Retina (tissue), 1 donor: ENCODE measurements around the gene GPR42.
"Not testable (repeated sequence)": the region's sequence is repeated elsewhere in the genome, so short reads cannot be mapped to it uniquely, and the experiment has no call there.

ENCODE experiments used
- DNase-seq: peaks from one replicate; pipeline ENCODE4 v3.0.0-alpha.2; 2016

The GPR42 gene

DNA sequence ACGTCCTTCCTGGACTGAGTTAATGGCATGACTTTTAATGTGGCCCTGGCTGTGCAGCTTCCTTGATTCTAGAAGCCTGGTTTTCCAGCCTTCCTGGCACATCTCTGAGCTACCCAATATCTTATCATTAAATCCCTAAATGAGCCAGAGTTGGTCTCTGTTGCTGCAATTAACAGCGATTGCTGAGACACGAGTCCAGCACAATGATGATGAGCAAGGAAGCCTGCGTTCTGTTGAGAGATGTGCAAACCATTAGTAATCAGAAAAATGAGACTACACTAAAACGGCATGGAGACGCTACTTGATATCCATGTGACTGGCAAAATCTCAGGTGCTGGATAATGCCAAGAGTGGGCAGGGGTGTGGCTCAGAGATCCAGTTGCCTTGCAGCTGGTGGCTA, 26.2 kb downstream of the GPR42 start:
- no peak for DNase-seq

- no peak for DNase-seq
Observed at GRCh38 chr19:35398570-35398969, 27.7 kb downstream of the GPR42 start.

DNA sequence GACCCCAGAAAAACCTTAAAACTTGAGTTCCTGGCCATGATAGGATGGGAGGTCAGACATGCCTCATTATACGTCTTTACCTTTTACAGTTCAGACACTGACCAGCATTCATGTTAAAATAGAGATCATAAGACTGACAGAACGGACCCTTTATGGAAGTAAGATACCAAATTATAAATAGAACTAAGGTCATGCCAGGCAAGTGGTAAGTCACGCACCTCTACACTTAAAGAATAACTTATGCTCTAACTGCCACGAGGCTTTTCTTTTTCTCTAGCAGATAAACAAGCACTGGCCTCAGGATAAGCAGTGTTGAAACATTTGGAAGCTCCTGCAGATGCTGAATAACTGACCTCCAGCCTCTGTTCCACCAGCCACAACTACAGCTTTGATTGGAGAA, 28.4 kb downstream of the GPR42 start:
- no peak for DNase-seq

GRCh38 chr19:35399948-35400772, 29.3 kb downstream of the GPR42 start:
- DNase-seq, result no peak

- no peak for DNase-seq
Observed at GRCh38 chr19:35400773-35401100, 29.9 kb downstream of the GPR42 start.

GRCh38 chr19:35401416-35401815, 30.5 kb downstream of the GPR42 start:
- not testable (repeated sequence) for DNase-seq

DNA sequence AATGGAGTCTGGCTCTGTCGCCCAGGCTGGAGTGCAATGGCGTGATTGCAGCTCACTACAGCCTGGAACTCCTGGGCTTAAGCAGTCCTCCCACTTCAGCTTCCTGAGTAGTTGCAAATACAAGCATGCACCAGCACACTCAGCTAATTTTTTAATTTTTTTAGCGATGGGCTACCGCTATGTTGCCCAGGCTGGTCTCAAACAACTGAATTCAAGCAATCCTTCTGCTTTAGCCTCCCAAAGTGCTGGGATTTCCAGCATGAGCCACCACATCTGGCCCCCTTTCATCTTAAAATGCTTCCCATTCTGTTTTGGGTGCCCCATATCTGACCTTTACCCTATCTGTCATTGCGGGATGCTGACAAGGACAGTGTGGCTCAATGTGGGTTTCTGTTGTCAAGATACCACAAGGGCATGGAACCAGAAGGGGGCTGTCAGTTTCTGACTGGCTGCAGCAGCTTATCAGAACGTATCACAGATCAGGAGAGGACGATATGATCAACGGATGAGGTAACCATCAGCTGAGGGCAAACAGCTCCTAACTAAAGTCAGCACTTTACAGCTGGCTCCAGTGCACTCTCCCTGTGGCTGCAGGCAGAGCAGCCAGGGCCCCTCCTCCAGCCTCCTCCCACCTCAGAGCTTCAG, 32.4 kb downstream of the GPR42 start:
- no peak for DNase-seq

DNA sequence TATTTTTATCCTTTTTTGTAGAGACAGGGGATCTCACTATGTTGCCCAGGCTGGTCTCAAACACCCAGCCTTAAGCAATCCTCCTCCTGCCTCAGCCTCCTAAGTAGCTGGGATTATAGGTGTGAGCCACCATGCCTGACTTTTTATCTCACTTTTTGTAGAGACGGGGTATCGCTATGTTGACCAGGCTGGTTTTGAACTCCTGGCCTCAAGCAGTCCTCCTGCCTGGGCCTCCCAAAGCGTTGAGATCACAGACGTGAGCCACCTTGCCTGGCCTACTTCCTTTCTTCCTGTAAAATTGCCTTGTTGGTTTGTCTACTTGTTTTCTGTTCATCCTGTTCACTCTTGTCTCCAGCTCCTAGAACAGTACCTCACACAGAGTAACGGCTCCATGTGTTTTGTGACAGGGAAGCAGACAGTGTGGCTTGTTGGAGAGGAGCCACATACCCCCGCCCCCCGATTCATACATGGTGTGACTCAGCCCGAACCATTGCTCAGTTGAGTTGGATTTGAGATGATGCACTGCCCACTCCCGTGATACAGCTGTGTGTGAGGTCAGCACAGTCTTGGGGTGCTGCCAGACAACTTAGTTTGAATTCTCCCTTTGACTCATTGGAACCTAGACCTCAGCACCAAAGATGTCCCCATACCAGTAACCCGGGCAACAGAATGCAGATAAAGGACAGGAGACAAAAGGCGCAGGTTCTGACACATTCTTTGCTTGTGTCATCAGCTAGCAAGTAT, 34.2 kb downstream of the GPR42 start:
- no peak for DNase-seq

GRCh38 chr19:35407619-35408018, 36.8 kb downstream of the GPR42 start:
- no peak for DNase-seq

DNA sequence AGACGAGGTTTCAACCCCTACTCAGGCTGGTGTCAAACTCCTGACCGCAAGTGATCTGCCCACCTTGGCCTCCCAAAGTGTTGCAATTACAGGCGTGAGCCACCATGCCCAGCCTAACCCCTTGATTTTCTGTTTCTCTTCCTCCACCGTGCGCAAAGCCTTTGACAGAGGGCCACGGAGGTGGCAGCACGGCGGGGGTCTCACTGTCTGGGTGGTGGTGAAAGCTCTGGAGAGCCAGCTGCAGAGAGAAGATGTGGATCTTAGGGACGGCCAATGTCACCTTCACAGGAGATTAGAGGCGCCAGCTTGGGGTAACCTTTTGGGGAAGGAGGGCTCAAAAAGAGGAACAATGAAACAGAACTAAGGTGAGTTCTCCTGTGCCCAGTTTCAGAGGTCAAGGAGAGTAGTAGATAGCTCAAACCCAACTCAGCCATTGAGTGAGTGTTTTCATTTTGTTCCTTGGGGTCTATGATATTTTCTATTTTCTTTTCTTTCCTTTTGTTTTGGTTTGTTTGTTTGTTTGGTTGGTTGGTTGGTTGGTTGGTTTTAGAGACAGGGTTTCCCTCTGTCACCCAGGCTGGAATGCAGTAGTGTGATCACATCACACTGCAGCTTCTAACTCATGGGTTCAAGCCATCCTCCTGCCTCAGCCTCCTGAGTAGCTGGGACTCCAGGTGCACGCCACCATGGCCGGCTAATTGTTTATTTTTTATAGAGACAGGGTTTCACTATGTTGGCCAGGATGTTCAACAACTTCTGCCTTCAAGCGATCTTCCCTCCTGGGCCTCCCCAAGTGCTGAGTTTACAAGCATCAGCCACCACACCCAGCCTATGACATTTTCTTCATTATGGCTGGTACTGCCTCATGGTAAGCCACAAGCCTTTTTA, 37.7 kb downstream of the GPR42 start:
- no peak for DNase-seq

DNA sequence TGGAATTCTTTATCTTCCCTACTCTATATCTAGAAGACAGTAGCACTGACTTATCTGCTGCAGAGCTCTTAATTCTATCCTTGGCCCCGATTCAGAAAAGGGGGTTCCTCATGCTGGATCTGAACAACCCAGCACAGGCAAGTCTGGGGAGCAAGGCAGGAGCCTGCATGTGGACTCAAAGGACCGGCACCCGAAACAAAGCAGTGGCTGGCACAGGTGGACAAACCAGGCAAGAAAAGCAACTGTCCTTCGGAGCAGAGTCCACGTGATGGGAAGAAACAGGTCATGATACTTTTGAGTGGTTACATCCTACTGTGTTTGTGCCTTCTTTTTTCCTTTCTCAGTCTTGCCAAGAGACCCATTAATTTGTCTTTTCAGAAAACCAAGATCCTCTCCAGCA, 38.3 kb downstream of the GPR42 start:
- no peak for DNase-seq

DNA sequence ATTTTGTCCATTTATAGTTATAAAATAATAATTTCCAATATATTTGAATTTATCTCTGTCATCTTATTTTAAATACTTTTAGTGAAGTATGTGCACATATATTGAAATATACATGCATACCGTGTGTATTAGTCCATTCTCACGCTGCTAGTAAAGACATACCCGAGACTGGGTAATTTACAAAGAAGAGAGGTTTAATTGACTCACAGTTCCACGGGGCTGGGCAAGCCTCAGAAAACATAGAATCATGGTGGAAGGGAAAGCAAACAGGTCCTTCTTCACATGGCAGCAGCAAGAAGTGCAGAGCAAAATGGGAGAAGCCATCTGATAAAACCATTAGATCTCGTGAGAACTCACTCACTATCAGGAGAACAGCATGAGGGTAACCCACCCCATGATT, 39.6 kb downstream of the GPR42 start:
- no peak for DNase-seq

DNA sequence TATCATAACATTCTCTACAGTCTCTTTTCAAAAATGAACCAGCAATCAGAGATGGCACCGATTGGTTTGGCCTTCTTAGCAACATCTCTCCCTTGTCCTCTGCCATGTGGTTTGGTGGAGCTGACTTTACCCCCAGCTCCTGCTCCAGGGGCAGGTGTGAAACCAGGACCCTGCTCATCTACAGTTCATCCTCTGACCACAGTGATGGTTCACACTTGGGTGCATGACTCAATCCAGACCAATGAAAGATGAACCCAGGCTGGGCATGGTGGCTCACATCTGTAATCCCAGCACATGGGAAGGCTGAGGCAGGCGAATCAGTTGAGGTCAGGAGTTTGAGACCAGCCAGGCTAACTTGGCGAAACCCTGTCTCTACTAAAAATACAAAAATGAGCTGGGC, 43.6 kb downstream of the GPR42 start:
- no peak for DNase-seq

DNA sequence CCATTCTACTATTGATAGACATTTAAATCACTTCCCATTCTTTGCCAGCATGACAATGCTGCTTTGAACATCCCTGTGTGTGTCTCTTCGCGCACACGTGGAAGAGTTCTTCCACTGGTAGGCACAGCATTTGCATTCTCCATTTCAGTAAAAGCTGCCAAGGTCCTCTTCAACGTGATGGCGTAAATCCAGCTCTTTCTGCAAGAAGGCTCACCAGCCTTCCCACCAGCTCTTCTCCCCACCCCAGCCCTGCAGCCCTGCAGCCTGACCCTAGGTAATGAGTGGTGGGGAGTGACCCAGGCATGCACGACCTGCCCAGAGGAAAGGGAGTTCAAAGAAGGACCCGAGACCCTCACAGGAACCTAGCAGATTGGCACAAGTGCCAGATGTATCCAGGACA, 45.5 kb downstream of the GPR42 start:
- DNase-seq, result no peak

- DNase-seq, result no peak
Observed at GRCh38 chr19:35417278-35417677, 46.4 kb downstream of the GPR42 start.

DNA sequence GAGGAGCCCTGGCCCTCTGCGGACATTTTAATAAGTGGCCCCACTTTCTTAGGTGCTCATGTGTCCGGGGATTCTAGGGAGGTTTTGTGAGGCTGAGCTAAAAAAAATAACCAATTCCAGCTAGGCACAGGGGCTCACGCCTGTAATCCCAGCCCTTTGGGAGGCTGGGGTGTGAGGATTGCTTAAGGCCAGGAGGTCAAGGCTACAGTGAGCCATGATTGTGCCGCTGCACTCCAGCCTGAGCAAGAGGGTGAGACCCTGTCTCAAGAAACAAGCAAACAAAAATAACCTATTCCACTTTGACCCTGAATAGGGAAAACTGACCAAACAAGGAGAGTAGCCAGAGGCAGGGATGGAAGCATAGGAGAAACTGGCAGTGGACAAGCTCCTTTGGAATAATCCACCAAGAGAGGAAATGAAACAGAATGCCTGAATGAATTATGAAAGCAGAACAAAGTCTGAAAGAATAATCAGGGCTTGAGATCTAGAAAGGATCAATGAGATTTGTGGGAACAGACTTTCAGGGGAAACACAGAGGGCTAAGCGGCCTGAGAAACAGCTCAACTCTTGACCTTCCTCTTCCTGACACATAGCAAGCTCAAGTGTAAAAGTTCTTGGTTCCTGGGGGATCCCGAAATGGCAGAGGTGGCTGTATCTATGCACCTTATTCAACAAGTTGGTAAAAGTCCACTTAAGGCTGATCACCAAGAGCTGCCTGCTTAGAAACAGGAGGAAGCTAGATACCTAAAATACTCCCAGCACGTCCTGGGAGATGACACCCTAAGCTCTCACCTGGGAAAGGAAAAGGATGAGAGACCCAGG, 47.1 kb downstream of the GPR42 start:
- DNase-seq, result no peak

DNA sequence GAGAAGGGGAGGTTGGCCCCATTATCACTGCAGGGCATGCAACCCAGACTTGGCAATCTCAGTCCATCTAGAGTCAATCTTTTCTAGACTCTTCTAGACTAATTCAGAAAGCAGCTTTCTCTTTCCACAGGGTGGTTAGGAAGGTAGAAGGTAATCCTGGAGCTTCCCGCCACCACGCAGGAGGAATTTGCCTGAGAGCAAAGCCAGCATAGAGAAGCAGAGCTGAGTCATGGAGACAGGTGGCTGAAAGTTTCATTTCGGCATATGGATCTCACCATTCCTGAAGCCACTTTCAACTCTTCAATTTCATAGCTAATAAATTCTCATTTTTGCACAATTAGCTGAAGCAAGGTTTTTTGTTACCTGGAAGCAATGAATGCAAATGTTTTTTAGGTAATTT, 48.2 kb downstream of the GPR42 start:
- DNase-seq, result no peak

GRCh38 chr19:35419805-35420204, 48.9 kb downstream of the GPR42 start:
- no peak for DNase-seq

- DNase-seq, result no peak
Observed at GRCh38 chr19:35421362-35421761, 50.5 kb downstream of the GPR42 start.
